Stimulated activated CD8-positive, alpha-beta memory T cell treated with anti-CD3 and anti-CD28 coated beads, Interleukin-2, amount 100 ng/mL, for 48 hours (primary cell): ENCODE results near the gene NEB.
"Not testable (repeated sequence)": the region's sequence is repeated elsewhere in the genome, so short reads cannot be mapped to it uniquely, and the experiment has no call there.

Source experiments
- DNase-seq, 2 donors: peaks; one replicate each; pipeline ENCODE4 v3.0.0-alpha.2; 2020; ENCODE audit warnings: low read depth in 2 of 2

NEB gene

DNA sequence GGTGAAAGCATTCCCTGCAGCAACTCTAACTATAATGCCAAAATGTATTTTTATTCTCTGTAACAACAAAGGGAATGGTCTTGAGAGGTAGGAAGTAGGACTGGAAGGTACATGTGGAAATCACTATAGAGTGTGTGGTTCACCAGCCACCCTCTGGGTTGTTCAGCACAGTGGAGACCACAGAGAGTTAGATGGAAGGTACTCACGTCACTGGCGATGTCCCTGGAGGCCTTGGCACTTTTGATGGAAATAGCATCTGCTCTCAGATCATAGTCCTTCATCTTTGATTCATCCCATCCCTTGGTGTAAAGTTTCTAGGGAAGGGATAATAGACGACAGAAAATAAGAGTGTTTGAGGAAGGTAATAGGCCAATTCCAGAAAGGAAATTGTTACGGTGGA is 124.0 kb downstream of the NEB start:
- no peak for DNase-seq

DNA sequence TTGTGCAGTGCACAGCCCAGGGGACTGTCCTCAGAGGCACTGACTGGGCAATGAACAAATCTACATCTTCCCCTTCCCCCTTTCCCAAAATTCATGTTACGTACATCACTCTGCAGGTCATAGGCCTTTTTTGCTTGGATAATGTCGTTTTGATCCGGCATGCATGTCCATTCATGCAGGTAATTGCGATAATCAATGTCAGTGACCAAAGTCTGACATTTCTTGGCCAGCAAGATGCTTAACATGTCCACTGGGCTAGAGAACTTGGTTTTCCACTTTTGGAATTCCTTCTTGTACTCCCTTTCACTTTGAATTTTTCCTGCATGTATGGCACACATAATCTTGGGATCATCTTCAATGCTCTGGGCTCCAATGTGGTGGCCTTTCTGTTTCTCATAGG is 124.6 kb downstream of the NEB start:
- DNase-seq = no peak

DNA sequence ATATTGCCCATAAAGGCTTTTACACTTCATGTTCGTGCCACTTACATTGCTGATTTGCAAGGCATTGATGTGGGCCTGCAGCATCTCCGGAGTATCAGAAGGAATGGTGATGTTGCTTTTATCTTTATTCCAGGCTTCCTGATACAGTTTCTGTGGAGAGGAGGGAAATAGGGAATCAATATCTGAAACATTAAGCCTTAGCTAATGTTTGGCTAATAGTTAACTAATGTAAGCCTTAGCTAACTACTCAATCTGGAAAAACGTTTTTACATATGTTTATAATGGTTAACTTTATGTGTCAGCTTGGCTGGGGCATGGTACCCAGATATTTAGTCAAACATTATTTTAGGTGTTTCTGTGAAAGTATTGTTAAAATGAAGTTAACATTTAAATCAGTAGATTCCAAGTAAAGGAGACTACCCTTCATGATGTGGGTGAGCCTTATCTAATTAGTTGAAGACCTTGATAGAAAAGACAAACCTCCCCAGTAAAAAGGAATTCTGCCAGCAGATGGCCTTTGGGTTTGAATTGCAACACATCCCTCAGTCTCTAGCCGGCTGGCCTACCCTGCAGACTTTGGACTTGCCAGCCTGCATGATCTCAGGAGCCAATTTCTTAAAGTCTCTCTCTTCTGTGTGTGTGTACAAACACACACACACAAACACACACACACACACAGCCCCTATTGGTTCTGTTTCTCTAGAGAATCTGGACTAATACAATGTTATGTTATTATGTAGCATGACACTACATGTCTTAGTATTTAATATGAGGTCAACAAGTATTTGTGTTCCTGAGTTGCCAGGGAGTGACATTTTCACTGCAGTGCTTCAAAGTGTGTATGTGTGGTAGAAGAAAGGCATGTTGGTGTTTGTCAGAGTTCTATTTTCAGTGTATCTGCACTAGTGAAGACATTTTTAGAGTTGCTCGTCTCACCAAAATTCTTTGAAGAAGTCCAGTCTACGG is 126.5 kb downstream of the NEB start:
- DNase-seq = not testable (repeated sequence)

DNA sequence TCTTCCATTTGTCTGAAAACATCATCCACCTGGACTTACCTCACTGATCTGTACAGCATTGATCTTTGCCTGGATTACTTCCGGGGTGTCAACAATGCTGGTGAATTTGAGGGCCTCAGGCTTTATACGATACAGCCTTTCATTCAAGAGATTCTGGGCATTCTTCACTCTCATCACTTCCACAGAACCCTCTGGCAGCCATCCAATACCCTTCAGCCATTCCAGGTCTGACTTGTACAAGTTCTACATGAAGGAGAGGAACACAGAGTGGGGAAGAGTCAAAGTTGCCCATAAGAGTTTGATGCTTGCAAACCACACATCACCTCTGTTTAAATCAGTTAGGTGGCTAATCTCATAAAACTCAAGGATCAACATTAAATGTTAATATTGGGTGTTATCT is 130.7 kb downstream of the NEB start:
- not testable (repeated sequence) for DNase-seq

DNA sequence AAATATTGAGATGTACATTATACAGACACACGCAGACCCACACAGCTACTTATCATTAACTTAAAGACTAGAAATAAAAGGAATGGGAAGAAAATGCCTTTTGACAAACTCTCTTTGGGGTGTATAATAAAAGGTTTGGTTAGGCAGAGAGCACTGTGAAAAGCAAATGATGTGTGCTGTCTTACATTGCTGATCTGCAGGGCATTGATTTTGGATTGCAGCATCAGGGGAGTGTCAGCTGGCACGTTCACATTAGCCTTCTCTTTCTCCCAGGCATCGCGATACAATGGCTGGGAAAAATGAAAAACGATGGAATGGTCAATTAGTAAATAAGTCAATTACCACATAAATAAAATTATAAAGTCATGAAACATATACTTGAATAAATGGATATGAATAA is 131.9 kb downstream of the NEB start:
- DNase-seq = not testable (repeated sequence)

DNA sequence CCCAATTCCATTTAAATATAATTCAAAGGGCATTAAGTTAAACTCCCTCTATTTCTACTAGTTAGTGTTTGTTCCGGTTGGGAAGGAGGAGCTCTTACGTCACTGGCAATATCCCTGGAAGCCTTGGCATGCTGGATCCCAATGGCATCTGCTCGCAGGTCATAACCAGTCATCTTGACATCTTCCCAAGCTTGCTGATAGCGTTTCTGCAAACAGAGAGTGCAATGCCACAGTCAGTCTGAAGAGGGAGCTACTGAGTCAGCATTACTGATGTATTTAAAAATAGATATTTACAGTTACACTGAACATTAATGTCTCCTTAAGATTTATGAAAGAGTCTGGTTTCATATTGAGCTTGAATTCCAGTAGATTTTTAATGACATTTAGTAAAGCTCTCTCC is 132.5 kb downstream of the NEB start:
- DNase-seq = not testable (repeated sequence)

DNA sequence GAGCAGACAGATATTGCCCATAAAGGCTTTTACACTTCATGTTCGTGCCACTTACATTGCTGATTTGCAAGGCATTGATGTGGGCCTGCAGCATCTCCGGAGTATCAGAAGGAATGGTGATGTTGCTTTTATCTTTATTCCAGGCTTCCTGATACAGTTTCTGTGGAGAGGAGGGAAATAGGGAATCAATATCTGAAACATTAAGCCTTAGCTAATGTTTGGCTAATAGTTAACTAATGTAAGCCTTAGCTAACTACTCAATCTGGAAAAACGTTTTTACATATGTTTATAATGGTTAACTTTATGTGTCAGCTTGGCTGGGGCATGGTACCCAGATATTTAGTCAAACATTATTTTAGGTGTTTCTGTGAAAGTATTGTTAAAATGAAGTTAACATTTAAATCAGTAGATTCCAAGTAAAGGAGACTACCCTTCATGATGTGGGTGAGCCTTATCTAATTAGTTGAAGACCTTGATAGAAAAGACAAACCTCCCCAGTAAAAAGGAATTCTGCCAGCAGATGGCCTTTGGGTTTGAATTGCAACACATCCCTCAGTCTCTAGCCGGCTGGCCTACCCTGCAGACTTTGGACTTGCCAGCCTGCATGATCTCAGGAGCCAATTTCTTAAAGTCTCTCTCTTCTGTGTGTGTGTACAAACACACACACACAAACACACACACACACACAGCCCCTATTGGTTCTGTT is 137.2 kb downstream of the NEB start:
- not testable (repeated sequence) for DNase-seq

DNA sequence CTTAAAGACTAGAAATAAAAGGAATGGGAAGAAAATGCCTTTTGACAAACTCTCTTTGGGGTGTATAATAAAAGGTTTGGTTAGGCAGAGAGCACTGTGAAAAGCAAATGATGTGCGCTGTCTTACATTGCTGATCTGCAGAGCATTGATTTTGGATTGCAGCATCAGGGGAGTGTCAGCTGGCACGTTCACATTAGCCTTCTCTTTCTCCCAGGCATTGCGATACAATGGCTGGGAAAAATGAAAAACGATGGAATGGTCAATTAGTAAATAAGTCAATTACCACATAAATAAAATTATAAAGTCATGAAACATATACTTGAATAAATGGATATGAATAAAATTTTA is 142.4 kb downstream of the NEB start:
- not testable (repeated sequence) for DNase-seq

DNA sequence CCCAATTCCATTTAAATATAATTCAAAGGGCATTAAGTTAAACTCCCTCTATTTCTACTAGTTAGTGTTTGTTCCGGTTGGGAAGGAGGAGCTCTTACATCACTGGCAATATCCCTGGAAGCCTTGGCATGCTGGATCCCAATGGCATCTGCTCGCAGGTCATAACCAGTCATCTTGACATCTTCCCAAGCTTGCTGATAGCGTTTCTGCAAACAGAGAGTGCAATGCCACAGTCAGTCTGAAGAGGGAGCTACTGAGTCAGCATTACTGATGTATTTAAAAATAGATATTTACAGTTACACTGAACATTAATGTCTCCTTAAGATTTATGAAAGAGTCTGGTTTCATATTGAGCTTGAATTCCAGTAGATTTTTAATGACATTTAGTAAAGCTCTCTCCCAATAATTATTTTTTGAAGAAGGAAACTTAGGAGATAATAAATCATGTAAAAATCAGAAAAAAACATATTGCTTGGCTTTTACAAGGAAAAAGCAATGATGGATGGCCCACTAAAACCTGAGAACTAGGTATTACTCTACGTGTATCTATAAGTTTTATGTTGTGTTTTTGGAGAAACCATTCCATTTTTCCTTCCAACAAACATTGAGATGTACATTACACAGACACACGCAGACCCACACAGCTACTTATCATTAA is 142.9 kb downstream of the NEB start:
- DNase-seq = not testable (repeated sequence)

DNA sequence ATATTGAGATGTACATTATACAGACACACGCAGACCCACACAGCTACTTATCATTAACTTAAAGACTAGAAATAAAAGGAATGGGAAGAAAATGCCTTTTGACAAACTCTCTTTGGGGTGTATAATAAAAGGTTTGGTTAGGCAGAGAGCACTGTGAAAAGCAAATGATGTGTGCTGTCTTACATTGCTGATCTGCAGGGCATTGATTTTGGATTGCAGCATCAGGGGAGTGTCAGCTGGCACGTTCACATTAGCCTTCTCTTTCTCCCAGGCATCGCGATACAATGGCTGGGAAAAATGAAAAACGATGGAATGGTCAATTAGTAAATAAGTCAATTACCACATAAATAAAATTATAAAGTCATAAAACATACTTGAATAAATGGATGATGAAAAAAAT is 153.0 kb downstream of the NEB start:
- not testable (repeated sequence) for DNase-seq

DNA sequence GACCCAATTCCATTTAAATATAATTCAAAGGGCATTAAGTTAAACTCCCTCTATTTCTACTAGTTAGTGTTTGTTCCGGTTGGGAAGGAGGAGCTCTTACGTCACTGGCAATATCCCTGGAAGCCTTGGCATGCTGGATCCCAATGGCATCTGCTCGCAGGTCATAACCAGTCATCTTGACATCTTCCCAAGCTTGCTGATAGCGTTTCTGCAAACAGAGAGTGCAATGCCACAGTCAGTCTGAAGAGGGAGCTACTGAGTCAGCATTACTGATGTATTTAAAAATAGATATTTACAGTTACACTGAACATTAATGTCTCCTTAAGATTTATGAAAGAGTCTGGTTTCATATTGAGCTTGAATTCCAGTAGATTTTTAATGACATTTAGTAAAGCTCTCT is 153.6 kb downstream of the NEB start:
- not testable (repeated sequence) for DNase-seq

DNA sequence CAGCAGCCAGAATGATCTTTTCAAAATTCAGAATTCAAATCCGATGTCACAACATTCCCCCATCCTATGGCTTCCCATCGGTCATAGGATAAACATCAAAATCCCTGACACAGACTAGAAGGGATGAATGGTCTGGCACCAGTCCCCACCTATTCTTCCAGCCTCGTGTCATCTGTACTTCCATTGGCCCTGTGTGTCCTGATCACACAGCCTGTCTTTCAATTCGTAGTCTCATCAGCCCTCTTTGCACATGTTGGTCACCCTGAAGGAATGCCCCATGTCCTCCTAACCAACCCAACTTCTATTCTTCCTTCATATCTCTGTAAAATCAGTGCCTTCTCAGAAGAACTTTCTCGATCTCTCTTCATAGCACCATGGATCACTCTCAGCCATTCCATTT is 157.2 kb downstream of the NEB start:
- DNase-seq = no peak

DNA sequence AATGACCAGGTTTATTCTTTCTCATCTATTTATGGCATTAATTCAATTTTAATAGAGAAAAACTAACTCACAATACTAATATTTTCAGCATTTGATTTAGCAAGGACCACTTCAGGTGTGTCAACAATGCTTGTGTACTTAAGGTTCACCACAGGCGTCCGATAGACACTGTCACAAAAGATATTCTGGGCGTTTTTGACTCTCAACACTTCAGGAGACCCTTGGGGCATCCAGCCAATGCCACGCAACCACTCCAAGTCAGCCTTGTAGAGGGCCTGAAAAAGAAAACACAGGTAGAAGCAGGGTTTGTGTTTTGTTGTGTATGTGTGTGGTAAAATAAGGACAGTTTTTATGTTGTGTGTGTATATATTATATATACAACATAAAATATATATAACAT is 158.2 kb downstream of the NEB start:
- DNase-seq = no peak

DNA sequence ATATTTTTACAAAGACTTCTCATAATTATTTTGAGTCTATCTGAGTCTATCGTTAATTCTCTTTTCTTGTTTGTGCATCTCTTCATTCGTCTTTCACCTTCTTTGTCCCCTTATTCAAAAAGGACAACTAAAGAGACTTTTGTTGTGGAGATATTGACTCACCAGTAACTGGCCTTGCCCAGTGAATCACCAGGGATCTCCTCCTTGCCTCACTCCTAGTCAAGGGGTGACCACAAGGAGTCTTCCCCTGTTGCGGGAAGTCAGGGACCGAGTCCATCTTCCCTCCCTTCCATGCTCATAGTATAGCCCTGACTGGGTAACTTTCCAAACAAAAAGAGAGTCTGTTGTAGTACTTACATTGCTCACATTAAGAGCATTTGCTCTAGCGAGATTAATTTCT is 158.9 kb downstream of the NEB start:
- no peak for DNase-seq

DNA sequence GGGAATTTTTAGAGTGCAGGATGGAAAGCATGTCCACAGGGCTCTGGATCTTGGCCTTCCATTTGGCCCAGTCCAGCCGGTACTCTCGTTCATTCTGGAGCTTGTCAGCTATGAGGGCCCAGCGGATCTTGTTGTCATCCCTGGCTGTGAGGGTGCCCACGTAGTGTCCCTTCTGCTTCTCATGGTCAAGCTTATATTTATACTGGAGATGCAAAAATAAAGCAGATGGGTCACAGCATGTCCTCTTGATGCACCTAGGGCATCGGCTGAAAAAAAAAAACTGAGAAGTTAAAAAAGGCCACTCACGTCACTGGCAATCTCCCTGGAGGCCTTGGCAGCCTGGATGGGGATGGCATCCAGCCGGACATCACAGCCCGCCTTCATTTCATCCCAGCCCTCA is 164.1 kb downstream of the NEB start:
- no peak for DNase-seq

DNA sequence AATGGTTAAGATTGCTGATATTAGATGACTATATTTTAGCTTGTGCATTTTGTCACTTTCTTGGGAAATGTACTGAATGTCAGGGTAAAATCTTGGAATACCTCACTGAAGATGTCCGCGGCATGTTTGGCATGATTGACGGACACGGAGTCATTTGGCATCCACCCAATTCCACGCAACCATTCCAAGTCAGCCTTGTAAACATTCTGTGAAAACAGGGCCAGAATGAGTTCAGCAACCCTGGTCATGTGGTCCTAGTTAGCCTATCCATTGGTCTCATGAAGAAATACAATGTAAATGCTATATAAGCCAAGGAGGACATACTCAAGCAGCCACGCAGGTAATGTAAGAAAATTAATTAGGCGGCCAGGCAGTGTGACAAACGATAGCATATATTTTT is 165.1 kb downstream of the NEB start:
- DNase-seq = no peak

DNA sequence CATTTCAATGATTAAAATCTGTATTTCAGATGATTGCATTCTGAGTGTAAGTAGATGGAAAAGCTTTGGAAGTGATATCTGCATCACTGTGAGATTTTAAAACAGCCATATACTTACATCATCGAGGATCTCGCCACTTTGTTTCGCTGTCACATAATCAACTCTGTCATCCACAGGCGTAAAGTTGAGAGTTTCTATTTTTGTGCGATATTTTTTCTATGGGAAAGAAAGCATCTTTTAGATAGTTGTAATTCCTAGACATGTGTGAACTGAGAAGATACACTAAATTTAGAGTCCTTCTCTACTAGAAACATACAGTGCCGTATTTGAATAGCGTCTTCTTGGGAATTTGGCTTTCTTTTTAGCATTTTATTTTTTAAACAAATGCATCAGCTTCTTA is 165.8 kb downstream of the NEB start:
- no peak for DNase-seq

DNA sequence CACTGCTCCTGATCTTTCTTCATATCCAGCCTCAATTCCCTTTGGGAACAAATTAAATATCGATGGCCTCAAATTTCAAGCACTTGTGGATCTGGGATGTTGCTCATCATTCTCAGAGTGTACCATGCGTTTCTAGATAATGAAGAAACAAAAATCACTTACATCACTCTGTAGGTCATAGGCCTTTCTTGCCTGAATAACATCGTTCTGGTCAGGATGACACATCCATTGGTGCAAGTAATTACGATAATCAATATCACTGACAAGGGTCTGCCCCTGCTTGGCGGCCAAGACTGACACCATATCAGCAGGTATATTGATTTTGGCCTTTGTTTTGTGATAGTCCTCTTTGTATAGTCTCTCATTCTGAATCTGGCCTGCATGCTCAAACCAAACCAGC is 167.3 kb downstream of the NEB start:
- no peak for DNase-seq

DNA sequence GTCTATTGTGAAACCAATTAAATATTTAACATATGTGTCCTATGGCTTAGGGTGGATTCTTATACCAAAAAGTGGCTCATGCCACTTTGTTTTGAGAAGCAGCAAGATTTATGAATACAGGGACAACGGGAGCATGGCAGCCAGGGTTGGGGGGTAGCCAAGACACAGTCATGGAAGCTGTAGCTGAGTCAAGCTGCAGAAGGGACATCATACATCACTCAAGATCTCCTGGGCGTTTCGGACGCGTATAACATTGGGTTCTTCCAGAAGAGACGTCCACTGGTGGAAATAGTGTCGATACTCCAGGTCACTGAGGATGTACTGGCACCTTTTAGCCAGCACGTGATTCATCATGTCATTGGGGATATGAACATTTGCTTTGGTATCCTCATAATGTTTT is 171.9 kb downstream of the NEB start:
- no peak for DNase-seq

DNA sequence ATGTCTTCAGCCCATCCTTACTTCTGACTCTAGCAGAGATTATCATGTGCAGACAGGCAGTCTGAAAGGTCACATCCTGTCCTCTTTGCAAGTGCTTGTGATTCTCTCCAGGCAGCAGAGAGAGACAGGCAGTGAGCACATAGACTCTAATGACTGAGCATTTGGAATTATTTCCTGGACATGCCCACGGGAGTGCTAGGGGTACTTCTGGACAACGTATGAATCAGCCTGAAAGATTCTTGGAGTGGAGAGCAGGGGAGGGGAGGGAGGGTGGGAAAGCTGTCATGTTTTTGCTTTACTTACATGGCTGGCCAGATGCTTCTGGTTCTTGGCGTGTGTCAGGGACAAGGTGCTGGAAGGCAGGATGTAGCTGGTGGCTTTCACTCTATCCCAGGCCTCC is 174.0 kb downstream of the NEB start:
- no peak for DNase-seq

DNA sequence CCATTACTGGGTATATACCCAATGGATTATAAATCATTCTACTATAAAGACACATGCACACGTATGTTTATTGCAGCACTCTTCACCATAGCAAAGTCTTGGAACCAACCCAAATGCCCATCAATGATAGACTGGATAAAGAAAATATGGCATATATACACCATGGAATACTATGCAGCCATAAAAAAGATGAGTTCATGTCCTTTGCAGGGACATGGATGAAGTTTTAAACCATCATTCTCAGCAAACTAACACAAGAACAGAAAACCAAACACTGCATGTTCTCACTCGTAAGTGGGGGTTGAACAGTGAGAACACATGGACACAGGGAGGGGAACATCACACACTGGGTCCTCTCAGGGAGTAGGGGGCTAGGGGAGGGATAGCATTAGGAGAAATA is 174.8 kb downstream of the NEB start:
- not testable (repeated sequence) for DNase-seq

DNA sequence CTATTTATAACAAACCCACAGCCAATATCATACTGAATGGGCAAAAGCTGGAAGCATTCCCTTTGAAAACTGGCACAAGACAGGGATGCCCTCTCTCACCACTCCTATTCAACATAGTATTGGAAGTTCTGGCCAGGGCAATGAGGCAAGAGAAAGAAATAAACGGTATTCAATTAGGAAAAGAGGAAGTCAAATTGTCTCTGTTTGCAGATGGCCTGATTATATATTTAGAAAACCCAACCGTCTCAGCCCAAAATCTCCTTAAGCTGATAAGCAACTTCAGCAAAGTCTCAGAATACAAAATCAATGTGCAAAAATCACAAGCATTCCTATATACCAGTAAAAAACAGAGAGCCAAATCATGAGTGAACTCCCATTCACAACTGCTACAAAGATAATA is 176.4 kb downstream of the NEB start:
- DNase-seq = not testable (repeated sequence)

DNA sequence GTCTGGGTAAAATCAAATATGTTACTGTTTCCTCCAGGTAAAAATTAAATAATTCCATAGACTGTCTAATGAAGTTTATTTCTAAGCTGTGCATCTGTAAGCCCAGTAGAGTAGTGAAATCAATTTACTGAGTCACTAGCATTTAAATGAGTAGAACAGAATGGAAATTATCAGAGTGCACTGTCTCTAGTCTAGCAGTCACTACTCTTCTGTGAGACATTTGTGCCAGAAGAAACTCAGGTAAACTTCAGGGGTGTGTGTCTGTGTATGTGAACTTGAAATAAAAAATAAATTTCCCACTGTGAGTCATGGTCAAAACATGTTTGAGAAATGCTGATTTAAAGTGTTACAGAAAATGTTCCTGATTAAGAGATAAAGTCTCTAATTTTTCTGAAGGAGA is 178.2 kb downstream of the NEB start:
- no peak for DNase-seq
